ENCODE measurements around the gene PTGR3. TPM values are rescaled to one million over a fixed set of nuclear protein-coding genes. Genes with fewer than 3 reads are reported as not detected.
A peak's percentile ranks its signal among the peaks of the same experiment; 100 is the strongest.

The PTGR3 gene
- total and polyA plus RNA-seq, 2 of the 8 experiments (the other 6 are each of a cell fraction or from before 2014, with no cell fraction given): 2.0 to 3.6 TPM

GRCh38 chr18:75238100-75238499 is 29.2 kb upstream of the PTGR3 start:
- FAIRE-seq (no peak), DNase-seq (ENCODE audit: low read depth in 1 of 2, low spot score in 2 of 2) (no peak)
- no peak overlapping the region for H3K4ac ChIP-seq (replicated peaks; ENCODE audit: insufficient read length, low read depth, low read length)
- H3K4me3 ChIP-seq (ENCODE audit: extremely low read depth in 1 of 4, insufficient read depth in 2 of 4, low read depth in 3 of 4, low read length in 4 of 4): no peak overlapping the region
- H2AFZ ChIP-seq (ENCODE audit: low read length): 0 out of 2 replicates have a peak overlapping the region, but pooled peaks have one; percentile 70
- WGBS, 2 experiments (ENCODE audit: extremely low coverage in 1 of 2, insufficient coverage in 1 of 2, insufficient read length in 1 of 2, insufficient replicate concordance in 2 of 2, low coverage in 1 of 2, low lambda C conversion rate in 2 of 2, missing lambda C conversion rate in 1 of 2): 87% methylated on average over 13 of the region's 13 CpGs; no CpG with 5 or more reads in 1 of the 2 experiments
- no peak overlapping the region for H3K27ac ChIP-seq (ENCODE audit: low read depth, low read length)
- H4K8ac ChIP-seq (ENCODE audit: extremely low read depth, insufficient read depth, low read length): no peak overlapping the region
- H3K23me2 ChIP-seq (ENCODE audit: low read depth, low read length): no peaks in the 10 kb centered on the region
- no peak overlapping the region for H2AK5ac ChIP-seq (ENCODE audit: low read depth, low read length)
- H3K36me3 ChIP-seq (ENCODE audit: control insufficient read depth in 2 of 4, insufficient read depth in 4 of 4, low read length in 3 of 4): no peaks in the 10 kb centered on the region
- H3K14ac ChIP-seq (ENCODE audit: insufficient read length): no peak overlapping the region
- no peak overlapping the region for H2BK120ac ChIP-seq (replicated peaks; ENCODE audit: low read depth, low read length)
- no peak overlapping the region; a peak in 1 of 7 replicates for H3K9ac ChIP-seq (replicated peaks in 1 of 4; ENCODE audit: extremely low read depth in 1 of 4, low read depth in 3 of 4, low read length in 3 of 4)
- no peak overlapping the region for H3K56ac ChIP-seq (replicated peaks; ENCODE audit: insufficient read length, low read depth, low read length)
- no peak overlapping the region for H2BK12ac ChIP-seq (ENCODE audit: low read depth, low read length)
- H2BK5ac ChIP-seq (ENCODE audit: low read depth, low read length): no peak overlapping the region
- H4K91ac ChIP-seq (replicated peaks; ENCODE audit: insufficient read length, low read length): no peak overlapping the region
- H3K4me2 ChIP-seq (ENCODE audit: insufficient read depth in 1 of 2, low read depth in 2 of 2, low read length in 2 of 2): no peak overlapping the region
- H4K5ac ChIP-seq (ENCODE audit: insufficient read length, low read depth, low read length): no peak overlapping the region
- H3K4me1 ChIP-seq (replicated peaks in 1 of 4; ENCODE audit: control insufficient read depth in 3 of 4, insufficient read depth in 4 of 4, low read length in 3 of 4): no peaks in the 10 kb centered on the region
- no peaks in the 10 kb centered on the region for H3K79me1 ChIP-seq (ENCODE audit: low read depth, low read length)
- CTCF ChIA-PET (ENCODE audit: partially characterized antibody): interaction anchor here (1.2 kb wide), 2 partner anchors 9 to 271 kb away, joined by 3 read pairs; no protein-coding TSS in a partner anchor
- no peaks in the 10 kb centered on the region for H3K27me3 ChIP-seq (replicated peaks in 1 of 4; ENCODE audit: control insufficient read depth in 3 of 4, extremely low read depth in 1 of 4, insufficient read depth in 3 of 4, low read length in 3 of 4)
- H3K9me3 ChIP-seq (ENCODE audit: insufficient read depth in 2 of 2, low read depth in 1 of 2, low read length in 1 of 2): no peaks in the 10 kb centered on the region
- no peak overlapping the region for H2BK15ac ChIP-seq (ENCODE audit: low read length)
- POLR2A ChIA-PET (ENCODE audit: partially characterized antibody): no interaction called here
- H4K20me1 ChIP-seq (replicated peaks in 1 of 2; ENCODE audit: control insufficient read depth in 1 of 2, insufficient read depth in 2 of 2, low read length in 2 of 2): no peaks in the 10 kb centered on the region
- no peak overlapping the region for H3K18ac ChIP-seq (ENCODE audit: extremely low read depth, low read length)
- H3K79me2 ChIP-seq (ENCODE audit: control insufficient read depth in 1 of 2, insufficient read depth in 2 of 2, low read length in 2 of 2): no peaks in the 10 kb centered on the region
- no peak overlapping the region for H3K23ac ChIP-seq (ENCODE audit: insufficient read length)
- no peak overlapping the region for H2BK20ac ChIP-seq (ENCODE audit: low read length)
- no peak for TF ChIP-seq RBBP5 (IDR thresholded peaks at IDR 0.05; ENCODE audit: borderline replicate concordance, low read depth, low read length)
- no peak for TF ChIP-seq MAX (IDR thresholded peaks at IDR 0.05)
- TF ChIP-seq ATF2 (IDR thresholded peaks at IDR 0.05; ENCODE audit: low read length): no peak
- TF ChIP-seq NRF1 (IDR thresholded peaks at IDR 0.05; ENCODE audit: low read depth, low read length): no peak
- no peak for TF ChIP-seq KDM1A (IDR thresholded peaks at IDR 0.05; ENCODE audit: borderline replicate concordance, low read length)
- TF ChIP-seq ASH2L (IDR thresholded peaks at IDR 0.05; ENCODE audit: low read length): no peak
- no peak for TF ChIP-seq POU5F1 (IDR thresholded peaks at IDR 0.05; ENCODE audit: low read depth, low read length)
- no peak for TF ChIP-seq BRCA1 (IDR thresholded peaks at IDR 0.05; ENCODE audit: low read depth, low read length)
- no peak for TF ChIP-seq CHD1 (IDR thresholded peaks at IDR 0.05; ENCODE audit: low read depth, low read length)
- no peak for TF ChIP-seq PHF8 (conservative IDR thresholded peaks at IDR 0.05; ENCODE audit: low read depth, low read length)
- no peak for TF ChIP-seq SAP30 (IDR thresholded peaks at IDR 0.05; ENCODE audit: insufficient read depth, insufficient replicate concordance, low read length)
- no peak for TF ChIP-seq CHD2 (IDR thresholded peaks at IDR 0.05; ENCODE audit: low read length)
- TF ChIP-seq CREB1 (IDR thresholded peaks at IDR 0.05): no peak

Measured in H1 (cell line).